ENCODE data around the gene VPS45.
"Not testable (repeated sequence)": the region's sequence is repeated elsewhere in the genome, so short reads cannot be mapped to it uniquely, and the experiment has no call there.

GRCh38 chr1:150051905-150052412 is 15.6 kb upstream of the VPS45 start:
- not testable (repeated sequence) for TF ChIP-seq CTCF (IDR thresholded peaks at IDR 0.05; ENCODE audit: insufficient read depth, low read length, poor library complexity, severe bottlenecking); EZH2phosphoT487 (conservative IDR thresholded peaks at IDR 0.05; ENCODE audit: low read length)

Measured in SU-DHL-6 (cell line).